ENCODE measurements around the gene RPL15. TPM values are rescaled to one million over a fixed set of nuclear protein-coding genes. Genes with fewer than 3 reads are reported as not detected.

The RPL15 gene
- total RNA-seq, 3 donors from 2014 or later: 2,279 to 2,502 (median 2,371) TPM

Other genes with a start within 250 kb of the RPL15 start
- gene UBE2E1, start 111.2 kb upstream of the RPL15 start, total RNA-seq: 10 to 100 TPM; 52.9 to 56.3 (median 54.1) TPM
- 1 to 10 TPM; 5.5 to 7.4 (median 5.7) TPM for gene NKIRAS1, start 142 bp upstream of the RPL15 start, total RNA-seq
- gene NR1D2, start 28.2 kb downstream of the RPL15 start, total RNA-seq: 1 to 10 TPM; 5.4 to 6.5 (median 6.0) TPM